Measurements from ENCODE around the gene SPDEF. TPM values are rescaled to one million over a fixed set of nuclear protein-coding genes. Genes with fewer than 3 reads are reported as not detected.

The SPDEF gene
- total RNA-seq, 2 experiments from 2014 or later: not detected

DNA sequence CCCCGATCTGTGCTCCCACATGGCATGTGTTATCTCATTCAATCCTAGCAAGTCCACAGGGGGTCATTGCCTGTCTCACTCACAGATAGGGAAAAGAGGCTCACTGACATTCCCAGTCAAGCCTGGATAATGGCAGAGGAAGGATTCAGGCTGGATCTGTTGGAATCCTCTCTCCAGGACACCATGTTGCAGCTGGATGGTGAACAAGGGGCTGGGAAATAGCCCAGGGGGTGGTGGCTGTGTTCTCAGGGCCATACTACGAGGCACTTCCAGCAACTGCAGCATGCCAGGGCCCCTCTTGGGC is 5.0 kb upstream of the SPDEF start:
- CTCF ChIA-PET: interaction anchor here (2.1 kb wide), 1 partner anchor 101 kb away, joined by 7 read pairs; no protein-coding TSS in a partner anchor
- H3K27me3 Mint-ChIP-seq: peaks cover 2% of the 10 kb centered on the region
- ATAC-seq (no peak), DNase-seq (no peak)
- no peaks in the 10 kb centered on the region for H3K9me3 Mint-ChIP-seq
- intact Hi-C loops (cut with micrococcal nuclease): no loop called here
- H3K4me1 Mint-ChIP-seq (ENCODE audit: low read depth): no peaks in the 10 kb centered on the region
- no peak overlapping the region for H3K27ac Mint-ChIP-seq
- no peaks in the 10 kb centered on the region for H3K36me3 Mint-ChIP-seq (ENCODE audit: low read depth)
- no peak overlapping the region for H3K4me3 Mint-ChIP-seq
- no peak for TF ChIP-seq CTCF (IDR thresholded peaks at IDR 0.05)
- POLR2A ChIA-PET: no interaction called here

DNA sequence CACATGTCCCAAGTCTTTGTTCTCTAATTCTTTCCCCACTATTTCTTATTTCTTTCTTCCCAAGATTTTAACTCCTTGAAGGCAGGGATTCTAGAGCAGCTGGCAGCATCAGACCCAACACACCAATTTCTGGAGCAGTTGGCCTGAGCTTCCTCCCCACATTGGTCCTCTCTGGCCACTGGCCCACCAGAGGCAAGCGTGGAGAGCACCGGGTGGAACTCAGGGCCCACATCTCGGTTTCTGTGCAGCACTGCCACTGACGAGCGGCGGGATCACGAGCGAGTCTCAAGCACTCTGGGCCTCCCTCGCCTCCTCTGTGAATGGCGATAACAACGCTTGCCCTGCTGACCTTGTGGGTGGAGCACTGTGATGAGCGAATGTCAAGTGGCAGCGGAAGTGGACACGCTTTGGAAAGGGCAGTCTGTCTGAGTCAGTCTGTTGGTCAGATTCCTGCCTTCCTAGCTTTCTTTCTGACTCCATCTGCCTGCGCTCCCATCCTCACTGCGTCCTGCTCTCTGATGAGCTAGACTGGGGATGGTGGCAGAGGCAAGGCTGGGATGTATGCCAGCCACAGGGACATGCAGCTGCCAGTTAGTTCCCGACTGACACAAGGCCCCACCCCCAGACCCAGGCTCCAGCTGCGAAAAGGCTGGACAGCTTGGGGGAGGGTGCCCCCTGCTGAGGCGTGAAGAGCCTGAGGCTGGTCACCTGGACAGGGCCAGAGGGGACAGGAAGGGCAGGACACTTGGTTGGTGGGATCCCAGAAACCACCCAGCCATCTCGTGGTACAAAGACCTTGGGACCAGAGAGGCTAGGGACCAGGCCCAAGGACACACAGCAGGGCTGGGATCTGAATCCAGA is 4.5 kb upstream of the SPDEF start:
- Mint-ChIP-seq H3K27ac (no peak overlapping the region), H3K27me3 (no peaks in the 10 kb centered on the region), H3K4me1 (ENCODE audit: low read depth) (no peaks in the 10 kb centered on the region), H3K4me3 (no peak overlapping the region), H3K36me3 (ENCODE audit: low read depth) (no peaks in the 10 kb centered on the region), H3K9me3 (no peaks in the 10 kb centered on the region)
- POLR2A ChIA-PET: no interaction called here
- CTCF ChIA-PET: interaction anchor here (0.8 to 2.1 kb wide), 3 partner anchors 48 to 101 kb away, joined by 3 to 7 read pairs (median 4); no protein-coding TSS in a partner anchor
- TF ChIP-seq CTCF (IDR thresholded peaks at IDR 0.05): no peak
- DNase-seq: no peak
- intact Hi-C loops (cut with micrococcal nuclease): no loop called here
- ATAC-seq: no peak

DNA sequence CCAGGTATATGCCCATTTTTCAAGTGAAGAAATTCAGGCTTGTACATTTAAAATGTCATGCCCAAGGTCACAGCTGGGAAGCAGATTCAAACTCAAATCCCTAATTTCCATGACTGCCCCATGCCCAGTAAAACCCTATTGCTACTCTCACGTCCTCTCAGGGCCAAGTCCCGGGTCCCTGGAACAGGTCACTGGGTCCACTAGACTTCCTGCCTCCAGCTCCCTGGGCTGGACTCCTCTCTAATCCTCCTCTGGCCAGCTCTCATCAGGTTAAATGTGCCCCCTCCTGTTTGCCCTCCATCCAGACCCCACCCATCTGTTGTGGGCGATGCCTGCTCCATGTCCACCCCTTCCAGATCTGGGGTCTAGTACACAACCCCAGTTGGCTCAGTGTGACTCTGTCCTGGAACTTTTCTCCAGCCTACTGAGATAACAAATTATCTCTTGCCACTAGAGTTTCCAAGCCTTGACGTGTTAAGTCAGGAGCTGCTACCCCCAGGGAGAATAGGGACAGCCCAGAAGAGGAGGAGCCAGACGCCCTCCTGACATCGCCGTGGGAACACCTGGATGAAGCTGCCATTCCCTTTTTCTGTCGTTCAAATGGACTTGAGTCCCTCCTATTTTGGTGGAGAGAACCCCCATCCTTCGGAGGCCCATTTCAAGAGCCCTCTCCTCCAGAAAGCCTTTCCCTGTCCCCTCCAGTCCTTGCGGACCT is 3.7 kb upstream of the SPDEF start:
- Mint-ChIP-seq H3K36me3 (ENCODE audit: low read depth) (no peaks in the 10 kb centered on the region), H3K4me1 (ENCODE audit: low read depth) (no peaks in the 10 kb centered on the region), H3K9me3 (no peaks in the 10 kb centered on the region), H3K4me3 (no peak overlapping the region), H3K27ac (no peak overlapping the region), H3K27me3 (no peaks in the 10 kb centered on the region)
- POLR2A ChIA-PET: no interaction called here
- intact Hi-C loops (cut with micrococcal nuclease): no loop called here
- CTCF ChIA-PET: interaction anchor here (0.8 to 2.1 kb wide), 3 partner anchors 49 to 100 kb away, joined by 3 to 7 read pairs (median 4); no protein-coding TSS in a partner anchor
- TF ChIP-seq CTCF (IDR thresholded peaks at IDR 0.05): no peak
- ATAC-seq (no peak), DNase-seq (no peak)

DNA sequence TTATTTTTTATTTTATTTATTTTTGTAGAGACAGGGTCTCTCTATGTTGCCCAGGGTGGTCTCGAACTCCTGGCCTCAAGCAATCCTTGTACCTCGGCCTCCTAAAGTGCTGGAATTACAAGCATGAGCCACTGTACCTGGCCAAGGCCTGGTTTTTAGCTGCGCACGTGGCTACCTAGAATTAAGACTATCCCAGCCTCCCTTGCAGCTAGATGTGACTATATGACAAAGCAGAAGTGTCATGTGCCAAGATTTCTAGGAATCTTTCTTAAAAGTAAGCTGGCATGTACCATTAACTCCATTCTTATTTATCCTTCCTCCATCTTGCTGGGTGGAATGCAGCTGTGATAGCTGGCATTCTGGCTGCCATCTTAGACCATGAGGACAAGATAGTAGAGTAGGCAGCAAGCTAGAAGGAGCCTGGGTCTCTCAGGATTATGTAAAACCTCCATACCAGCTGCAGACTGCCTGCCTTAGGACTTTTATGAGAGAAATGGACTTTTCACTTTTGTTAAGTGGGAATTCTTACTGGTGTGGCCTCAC is 2.1 kb upstream of the SPDEF start:
- intact Hi-C loops (cut with micrococcal nuclease): no loop called here
- no peak overlapping the region for H3K27ac Mint-ChIP-seq
- H3K4me1 Mint-ChIP-seq (ENCODE audit: low read depth): peaks cover 4% of the 10 kb centered on the region
- no peak overlapping the region for H3K4me3 Mint-ChIP-seq
- no peaks in the 10 kb centered on the region for H3K9me3 Mint-ChIP-seq
- TF ChIP-seq CTCF (IDR thresholded peaks at IDR 0.05): no peak
- CTCF ChIA-PET: interaction anchor here (1.2 kb wide), 1 partner anchor 35 kb away, joined by 4 read pairs; no protein-coding TSS in a partner anchor
- DNase-seq (no peak), ATAC-seq (no peak)
- no peaks in the 10 kb centered on the region for H3K36me3 Mint-ChIP-seq (ENCODE audit: low read depth)
- POLR2A ChIA-PET: no interaction called here
- no peaks in the 10 kb centered on the region for H3K27me3 Mint-ChIP-seq

DNA sequence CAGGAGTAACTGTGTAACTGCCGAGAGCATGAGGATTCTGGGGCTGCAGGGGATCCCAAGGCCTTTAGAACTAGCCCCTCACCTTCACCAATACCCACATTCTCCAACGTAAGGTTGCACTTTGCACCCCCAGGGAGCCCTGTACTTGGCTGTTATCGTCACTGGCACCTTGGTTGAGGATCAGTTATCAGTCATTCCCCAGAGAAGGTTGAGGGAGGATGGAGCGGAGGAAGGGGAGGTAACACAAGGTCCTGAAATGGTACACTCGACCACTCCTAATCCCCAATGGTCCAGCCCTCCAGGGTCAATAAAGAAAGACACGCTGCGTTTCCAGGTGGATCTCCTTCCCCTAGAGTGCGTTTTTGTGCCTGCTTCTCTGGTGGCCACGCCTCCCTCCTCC is 1.1 kb upstream of the SPDEF start:
- POLR2A ChIA-PET: no interaction called here
- H3K36me3 Mint-ChIP-seq (ENCODE audit: low read depth): no peaks in the 10 kb centered on the region
- TF ChIP-seq CTCF (IDR thresholded peaks at IDR 0.05): no peak
- no peak for DNase-seq
- CTCF ChIA-PET: no interaction called here
- ATAC-seq: no peak
- intact Hi-C loops (cut with micrococcal nuclease): no loop called here
- peaks cover 4% of the 10 kb centered on the region for H3K4me1 Mint-ChIP-seq (ENCODE audit: low read depth)
- H3K9me3 Mint-ChIP-seq: no peaks in the 10 kb centered on the region
- H3K27me3 Mint-ChIP-seq: no peaks in the 10 kb centered on the region
- no peak overlapping the region for H3K27ac Mint-ChIP-seq
- no peak overlapping the region for H3K4me3 Mint-ChIP-seq

Data from activated CD8-positive, alpha-beta T cell treated with anti-CD3 and anti-CD28 coated beads for 36 hours (primary cell).